Measurements from ENCODE around the gene SPATA31C1. TPM values are rescaled to one million over a fixed set of nuclear protein-coding genes. Genes with fewer than 3 reads are reported as not detected.
"Not testable (repeated sequence)": the region's sequence is repeated elsewhere in the genome, so short reads cannot be mapped to it uniquely, and the experiment has no call there.

The SPATA31C1 gene
- polyA plus RNA-seq, 1 experiment, result not detected

GRCh38 chr9:87910821-87911220, 6.9 kb upstream of the SPATA31C1 start:
- DNase-seq (ENCODE audit: low read depth), result peak; percentile 29
- CTCF ChIA-PET, result interaction anchor here (0.9 kb wide), 1 partner anchor 16 kb away, joined by 3 read pairs; no protein-coding TSS in a partner anchor
- H3K36me3 ChIP-seq (ENCODE audit: control insufficient read depth, insufficient read depth, low read length), result no peaks in the 10 kb centered on the region
- H3K4me3 ChIP-seq (ENCODE audit: low read depth, low read length), result no peak overlapping the region
- no peaks in the 10 kb centered on the region for H3K27me3 ChIP-seq (ENCODE audit: control insufficient read depth, insufficient read depth, low read length)
- no peak for TF ChIP-seq CTCF (IDR thresholded peaks at IDR 0.05; ENCODE audit: insufficient read depth, low read depth, low read length)
- POLR2A ChIA-PET, result no interaction called here

- POLR2A ChIA-PET, result not testable (repeated sequence)
These were observed 1.3 kb downstream of the SPATA31C1 start for GRCh38 chr9:87919013-87919412.

GRCh38 chr9:87921561-87921960, 3.8 kb downstream of the SPATA31C1 start:
- H3K36me3 ChIP-seq (ENCODE audit: control insufficient read depth, insufficient read depth, low read length); H3K27me3 ChIP-seq (ENCODE audit: control insufficient read depth, insufficient read depth, low read length); CTCF ChIA-PET; POLR2A ChIA-PET; DNase-seq (ENCODE audit: low read depth); H3K4me3 ChIP-seq (ENCODE audit: low read depth, low read length): not testable (repeated sequence)

More at GRCh38 chr9:87919013-87919412, 1.3 kb downstream of the SPATA31C1 start:
- H3K4me3 ChIP-seq (ENCODE audit: low read depth, low read length); DNase-seq (ENCODE audit: low read depth); H3K27me3 ChIP-seq (ENCODE audit: control insufficient read depth, insufficient read depth, low read length); H3K36me3 ChIP-seq (ENCODE audit: control insufficient read depth, insufficient read depth, low read length); CTCF ChIA-PET: not testable (repeated sequence)

GRCh38 chr9:87923012-87923411, 5.2 kb downstream of the SPATA31C1 start:
- H3K36me3 ChIP-seq (ENCODE audit: control insufficient read depth, insufficient read depth, low read length); H3K4me3 ChIP-seq (ENCODE audit: low read depth, low read length); CTCF ChIA-PET; POLR2A ChIA-PET; H3K27me3 ChIP-seq (ENCODE audit: control insufficient read depth, insufficient read depth, low read length); DNase-seq (ENCODE audit: low read depth): not testable (repeated sequence)

GRCh38 chr9:87924851-87925250, 7.1 kb downstream of the SPATA31C1 start:
- CTCF ChIA-PET; DNase-seq (ENCODE audit: low read depth); POLR2A ChIA-PET; H3K36me3 ChIP-seq (ENCODE audit: control insufficient read depth, insufficient read depth, low read length); H3K4me3 ChIP-seq (ENCODE audit: low read depth, low read length); H3K27me3 ChIP-seq (ENCODE audit: control insufficient read depth, insufficient read depth, low read length): not testable (repeated sequence)

GRCh38 chr9:87929152-87929551, 11.4 kb downstream of the SPATA31C1 start:
- POLR2A ChIA-PET; CTCF ChIA-PET; H3K27me3 ChIP-seq (ENCODE audit: control insufficient read depth, insufficient read depth, low read length); H3K4me3 ChIP-seq (ENCODE audit: low read depth, low read length); DNase-seq (ENCODE audit: low read depth); H3K36me3 ChIP-seq (ENCODE audit: control insufficient read depth, insufficient read depth, low read length): not testable (repeated sequence)

- POLR2A ChIA-PET; H3K36me3 ChIP-seq (ENCODE audit: control insufficient read depth, insufficient read depth, low read length); CTCF ChIA-PET; H3K4me3 ChIP-seq (ENCODE audit: low read depth, low read length); DNase-seq (ENCODE audit: low read depth); H3K27me3 ChIP-seq (ENCODE audit: control insufficient read depth, insufficient read depth, low read length): not testable (repeated sequence)
These were observed 16.7 kb downstream of the SPATA31C1 start for GRCh38 chr9:87934444-87934843.

GRCh38 chr9:87937352-87937751, 19.6 kb downstream of the SPATA31C1 start:
- POLR2A ChIA-PET; DNase-seq (ENCODE audit: low read depth); CTCF ChIA-PET; H3K27me3 ChIP-seq (ENCODE audit: control insufficient read depth, insufficient read depth, low read length); H3K4me3 ChIP-seq (ENCODE audit: low read depth, low read length); H3K36me3 ChIP-seq (ENCODE audit: control insufficient read depth, insufficient read depth, low read length): not testable (repeated sequence)

- H3K36me3 ChIP-seq (ENCODE audit: control insufficient read depth, insufficient read depth, low read length); POLR2A ChIA-PET; H3K27me3 ChIP-seq (ENCODE audit: control insufficient read depth, insufficient read depth, low read length); CTCF ChIA-PET; H3K4me3 ChIP-seq (ENCODE audit: low read depth, low read length); DNase-seq (ENCODE audit: low read depth): not testable (repeated sequence)
These were observed 20.2 kb downstream of the SPATA31C1 start for GRCh38 chr9:87937918-87938317.

- CTCF ChIA-PET; DNase-seq (ENCODE audit: low read depth); POLR2A ChIA-PET; H3K4me3 ChIP-seq (ENCODE audit: low read depth, low read length); H3K27me3 ChIP-seq (ENCODE audit: control insufficient read depth, insufficient read depth, low read length); H3K36me3 ChIP-seq (ENCODE audit: control insufficient read depth, insufficient read depth, low read length): not testable (repeated sequence)
These were observed 20.6 kb downstream of the SPATA31C1 start for GRCh38 chr9:87938336-87938735.

GRCh38 chr9:87939096-87939495, 21.3 kb downstream of the SPATA31C1 start:
- POLR2A ChIA-PET; DNase-seq (ENCODE audit: low read depth); H3K4me3 ChIP-seq (ENCODE audit: low read depth, low read length); H3K36me3 ChIP-seq (ENCODE audit: control insufficient read depth, insufficient read depth, low read length); CTCF ChIA-PET; H3K27me3 ChIP-seq (ENCODE audit: control insufficient read depth, insufficient read depth, low read length): not testable (repeated sequence)

Measured in BJ (cell line).